SK-N-SH treated with all-trans-retinoic acid at 6 μM for 48 hours (cell line): ENCODE results near the gene DNER.

Experiments used
- ZFP3 ChIP-seq: fragments of 250-450 bp; sonication (Bioruptor Pico); IDR thresholded peaks from 2 replicates; pipeline ENCODE4 v1.5.0; 2020; ENCODE audit warnings: mild to moderate bottlenecking, moderate library complexity
- ZFP30 ChIP-seq: fragments of 450-650 bp; formaldehyde crosslinking; IDR thresholded peaks from 2 replicates; pipeline ENCODE4 v1.5.0; 2022; ENCODE audit warnings: mild to moderate bottlenecking, moderate library complexity
- TF ChIP-seq, protein P1 (sequence below): fragments of 250-450 bp; sonication (Bioruptor Pico); IDR thresholded peaks from 2 replicates; pipeline ENCODE4 v1.8.0; 2020; ENCODE audit warnings: mild to moderate bottlenecking, moderate library complexity, borderline replicate concordance
- TF ChIP-seq, protein P2 (sequence below): fragments of 250-450 bp; sonication (Bioruptor Pico); IDR thresholded peaks from 2 replicates; pipeline ENCODE4 v1.8.0; 2021; ENCODE audit warnings: low read depth, mild to moderate bottlenecking, moderate library complexity, borderline replicate concordance

DNA sequence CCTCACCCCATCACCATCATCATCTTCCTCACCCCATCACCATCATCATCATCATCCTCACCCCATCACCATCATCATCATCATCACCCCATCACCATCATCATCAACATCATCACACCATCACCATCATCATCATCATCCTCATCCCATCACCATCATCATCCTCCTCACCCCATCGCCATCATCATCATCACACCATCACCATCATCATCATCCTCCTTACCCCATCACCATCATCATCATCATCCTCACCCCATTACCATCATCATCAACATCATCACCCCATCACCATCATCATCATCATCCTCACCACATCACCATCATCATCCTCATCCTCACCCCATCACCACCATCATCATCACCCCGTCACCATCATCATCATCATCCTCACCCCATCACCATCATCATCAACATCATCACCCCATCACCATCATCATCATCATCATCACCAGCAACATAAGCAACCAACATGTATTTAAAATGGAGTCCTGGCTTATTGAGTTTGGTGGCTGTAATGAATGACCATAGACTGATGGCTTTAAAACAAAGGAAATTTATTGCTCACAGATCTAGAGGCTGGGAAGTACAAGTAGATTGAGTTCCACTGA, 150.0 kb downstream of the DNER start:
- no peak for TF ChIP-seq ZFP3 (CRISPR knock-in tag)
- TF ChIP-seq, protein P1, sequence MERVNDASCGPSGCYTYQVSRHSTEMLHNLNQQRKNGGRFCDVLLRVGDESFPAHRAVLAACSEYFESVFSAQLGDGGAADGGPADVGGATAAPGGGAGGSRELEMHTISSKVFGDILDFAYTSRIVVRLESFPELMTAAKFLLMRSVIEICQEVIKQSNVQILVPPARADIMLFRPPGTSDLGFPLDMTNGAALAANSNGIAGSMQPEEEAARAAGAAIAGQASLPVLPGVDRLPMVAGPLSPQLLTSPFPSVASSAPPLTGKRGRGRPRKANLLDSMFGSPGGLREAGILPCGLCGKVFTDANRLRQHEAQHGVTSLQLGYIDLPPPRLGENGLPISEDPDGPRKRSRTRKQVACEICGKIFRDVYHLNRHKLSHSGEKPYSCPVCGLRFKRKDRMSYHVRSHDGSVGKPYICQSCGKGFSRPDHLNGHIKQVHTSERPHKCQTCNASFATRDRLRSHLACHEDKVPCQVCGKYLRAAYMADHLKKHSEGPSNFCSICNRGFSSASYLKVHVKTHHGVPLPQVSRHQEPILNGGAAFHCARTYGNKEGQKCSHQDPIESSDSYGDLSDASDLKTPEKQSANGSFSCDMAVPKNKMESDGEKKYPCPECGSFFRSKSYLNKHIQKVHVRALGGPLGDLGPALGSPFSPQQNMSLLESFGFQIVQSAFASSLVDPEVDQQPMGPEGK (CRISPR knock-in tag): no peak
- no peak for TF ChIP-seq ZFP30 (CRISPR knock-in tag)
- TF ChIP-seq, protein P2, sequence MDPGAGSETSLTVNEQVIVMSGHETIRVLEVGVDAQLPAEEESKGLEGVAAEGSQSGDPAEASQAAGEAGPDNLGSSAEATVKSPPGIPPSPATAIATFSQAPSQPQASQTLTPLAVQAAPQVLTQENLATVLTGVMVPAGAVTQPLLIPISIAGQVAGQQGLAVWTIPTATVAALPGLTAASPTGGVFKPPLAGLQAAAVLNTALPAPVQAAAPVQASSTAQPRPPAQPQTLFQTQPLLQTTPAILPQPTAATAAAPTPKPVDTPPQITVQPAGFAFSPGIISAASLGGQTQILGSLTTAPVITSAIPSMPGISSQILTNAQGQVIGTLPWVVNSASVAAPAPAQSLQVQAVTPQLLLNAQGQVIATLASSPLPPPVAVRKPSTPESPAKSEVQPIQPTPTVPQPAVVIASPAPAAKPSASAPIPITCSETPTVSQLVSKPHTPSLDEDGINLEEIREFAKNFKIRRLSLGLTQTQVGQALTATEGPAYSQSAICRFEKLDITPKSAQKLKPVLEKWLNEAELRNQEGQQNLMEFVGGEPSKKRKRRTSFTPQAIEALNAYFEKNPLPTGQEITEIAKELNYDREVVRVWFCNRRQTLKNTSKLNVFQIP (CRISPR knock-in tag): no peak
